HG02938 (cell line): ENCODE results near the gene ERC2.

ENCODE experiments used
- ATAC-seq: cut with Tn5 transposase; IDR thresholded peaks from one replicate; pipeline ENCODE4 v1.9.1; 2021; ENCODE audit warnings: mild to moderate bottlenecking, moderate library complexity; ENCODE audit not compliant: unreplicated experiment

The ERC2 gene

GRCh38 chr3:56130036-56130435 lies 338.2 kb downstream of the ERC2 start:
- ATAC-seq = no peak

- ATAC-seq = no peak
Observed at GRCh38 chr3:56126632-56127031, 341.6 kb downstream of the ERC2 start.

DNA sequence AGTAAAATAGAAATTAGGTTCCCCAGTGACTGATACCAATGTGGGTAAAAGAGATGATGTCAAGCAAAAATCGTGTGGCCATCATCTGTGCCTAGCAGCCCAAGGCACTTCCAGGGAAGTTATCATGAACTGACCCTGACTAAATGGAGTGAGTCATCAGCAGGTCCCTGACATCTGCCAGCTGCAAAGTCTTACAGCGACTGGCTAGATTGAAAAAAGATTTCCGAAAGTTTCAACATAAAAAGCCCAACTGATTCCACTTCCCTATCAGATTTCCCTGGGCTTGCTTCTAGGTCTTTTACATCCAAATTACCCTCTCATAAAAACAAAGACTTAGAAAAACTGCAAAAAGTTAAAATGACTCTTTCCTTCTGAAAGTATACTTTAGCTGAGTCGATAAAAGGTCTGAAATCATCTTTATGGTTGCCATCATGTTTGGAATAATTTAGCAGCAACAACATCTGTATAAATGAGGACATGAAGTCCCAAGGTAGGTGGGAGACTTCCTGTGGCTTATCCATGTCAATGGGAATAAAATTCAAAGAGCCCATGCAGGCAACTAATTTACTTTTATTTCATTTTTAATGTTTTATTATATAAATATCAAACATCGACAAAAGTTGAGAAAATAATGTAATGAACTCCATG lies 342.8 kb downstream of the ERC2 start:
- no peak for ATAC-seq

DNA sequence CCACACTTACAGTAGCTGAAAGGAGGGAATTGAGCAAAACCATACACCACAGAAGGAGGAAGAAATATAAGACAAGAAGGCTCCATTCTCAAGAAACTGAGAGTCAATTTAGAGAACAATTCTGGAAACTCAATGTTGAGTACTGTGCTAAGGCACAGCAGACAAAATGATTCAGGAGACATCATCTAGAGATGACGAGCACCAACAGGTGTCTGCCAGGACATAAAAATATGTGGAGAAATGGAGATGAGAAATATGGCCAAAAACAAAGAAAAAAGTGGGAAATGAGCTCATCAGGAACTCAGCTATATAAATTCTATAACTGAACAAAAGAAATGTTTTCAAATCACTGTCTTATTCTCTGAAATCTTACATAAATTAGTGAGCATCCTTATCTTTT lies 343.7 kb downstream of the ERC2 start:
- no peak for ATAC-seq

GRCh38 chr3:56123487-56123886 lies 344.8 kb downstream of the ERC2 start:
- no peak for ATAC-seq

DNA sequence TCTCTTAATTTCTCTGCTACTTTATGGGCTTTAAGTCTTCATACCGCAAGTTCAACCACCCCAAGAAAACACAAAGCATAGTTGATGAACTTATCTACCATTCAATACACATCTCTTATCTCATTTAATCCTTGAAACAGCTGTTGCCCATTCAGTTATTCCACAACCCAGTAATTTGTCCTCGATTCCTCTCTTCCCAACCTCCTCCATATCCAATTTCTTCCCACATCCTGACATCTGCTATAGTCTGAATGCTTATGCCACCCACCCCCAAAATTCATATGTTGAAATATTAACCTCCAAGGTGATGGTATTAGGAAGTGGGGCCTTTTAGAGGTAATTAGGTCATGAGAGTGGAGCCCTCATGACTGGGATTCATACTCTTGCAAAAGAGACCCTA lies 345.4 kb downstream of the ERC2 start:
- ATAC-seq = no peak

- ATAC-seq = no peak
Observed at GRCh38 chr3:56121716-56122115, 346.6 kb downstream of the ERC2 start.

- no peak for ATAC-seq
Observed at GRCh38 chr3:56119575-56120349, 348.5 kb downstream of the ERC2 start.

DNA sequence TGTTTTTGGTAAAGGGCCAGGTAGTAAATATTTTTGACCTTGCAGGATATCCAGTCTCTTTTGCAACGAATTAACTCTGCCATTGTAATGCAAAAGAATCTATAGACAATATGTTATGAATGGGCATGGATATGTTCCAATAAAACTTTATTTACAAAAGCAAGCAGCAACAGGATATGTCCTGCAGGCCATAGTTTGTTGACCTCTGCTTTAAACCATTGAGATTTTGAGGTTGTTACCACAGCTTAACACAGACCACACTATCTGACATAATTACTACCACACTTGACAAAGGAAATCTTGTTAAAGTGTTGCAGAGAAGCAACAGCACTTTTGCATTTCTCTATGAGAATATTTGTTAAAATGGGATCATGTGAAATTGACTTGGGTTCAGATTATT lies 349.3 kb downstream of the ERC2 start:
- no peak for ATAC-seq

GRCh38 chr3:56115698-56116097 lies 352.6 kb downstream of the ERC2 start:
- ATAC-seq = no peak

GRCh38 chr3:56115199-56115598 lies 353.1 kb downstream of the ERC2 start:
- no peak for ATAC-seq

GRCh38 chr3:56113908-56114307 lies 354.4 kb downstream of the ERC2 start:
- ATAC-seq = no peak

GRCh38 chr3:56113231-56113630 lies 355.0 kb downstream of the ERC2 start:
- no peak for ATAC-seq

DNA sequence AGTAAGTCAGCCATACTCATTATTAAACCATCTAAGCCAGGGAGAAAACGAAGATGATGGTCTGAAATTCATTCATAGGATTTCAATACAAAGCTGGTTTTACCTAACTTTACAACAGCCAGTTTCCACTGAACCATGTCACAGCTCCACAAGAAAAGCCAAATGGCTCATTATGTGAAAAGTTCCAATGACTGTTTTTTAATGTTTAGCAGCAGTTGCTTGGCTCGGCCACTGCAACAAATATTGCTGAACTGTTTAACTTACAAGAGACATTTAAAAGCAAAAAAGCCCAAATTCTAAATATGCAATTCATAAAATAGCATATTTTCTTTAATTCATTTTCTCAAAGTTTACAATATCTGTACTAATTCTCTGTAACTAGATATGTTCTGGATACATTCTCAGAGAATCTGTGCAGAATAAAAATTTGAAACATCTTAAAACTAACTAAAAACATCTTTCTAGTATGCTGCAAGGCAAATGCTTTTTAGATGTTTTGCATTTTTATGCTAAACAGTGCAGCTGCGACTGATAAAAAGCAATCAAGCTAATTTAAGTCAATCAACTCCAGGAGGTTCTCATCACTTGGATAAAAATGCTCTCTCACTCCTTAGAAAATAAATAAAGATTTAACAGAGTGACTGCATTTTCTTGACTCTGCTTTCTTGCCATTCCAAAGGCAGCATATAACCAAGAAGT lies 356.5 kb downstream of the ERC2 start:
- ATAC-seq = no peak

DNA sequence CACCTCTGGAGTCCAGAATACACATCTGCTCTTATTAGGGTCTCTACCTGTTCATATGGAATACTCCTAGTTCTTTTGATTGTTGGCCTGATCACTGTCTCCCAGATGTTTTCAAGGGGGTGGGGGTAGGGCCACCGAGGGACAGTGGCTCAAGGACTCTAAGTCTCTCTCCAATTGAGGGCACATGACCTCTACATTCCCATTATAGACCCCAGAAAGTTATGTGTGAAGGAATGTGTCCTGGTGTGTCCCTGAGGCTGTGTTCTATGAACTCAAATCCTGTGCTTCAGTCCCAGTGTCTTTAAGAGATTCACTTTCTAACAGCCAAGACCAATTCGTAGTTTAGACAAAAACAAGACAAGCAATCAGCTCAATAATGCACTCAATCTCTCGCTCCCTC lies 357.4 kb downstream of the ERC2 start:
- ATAC-seq = no peak

DNA sequence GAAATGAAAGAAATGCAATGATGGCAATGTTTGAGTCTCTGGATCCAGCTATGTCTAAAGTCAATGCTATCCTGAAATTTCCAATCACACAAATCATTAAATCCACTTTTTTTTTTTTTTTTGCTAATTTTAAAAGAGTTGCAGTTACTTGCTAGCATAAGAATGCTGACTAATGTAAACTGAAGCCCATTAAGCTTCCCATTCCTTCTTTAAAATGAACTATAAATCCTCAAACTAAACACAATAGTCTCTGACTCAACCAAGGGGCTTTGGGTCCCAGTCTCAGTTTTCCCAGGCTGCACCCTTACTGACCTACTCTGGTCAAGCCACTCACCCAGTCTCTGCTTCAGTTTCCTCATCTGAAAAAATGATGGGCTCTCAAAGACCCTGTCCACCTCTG lies 361.1 kb downstream of the ERC2 start:
- no peak for ATAC-seq

DNA sequence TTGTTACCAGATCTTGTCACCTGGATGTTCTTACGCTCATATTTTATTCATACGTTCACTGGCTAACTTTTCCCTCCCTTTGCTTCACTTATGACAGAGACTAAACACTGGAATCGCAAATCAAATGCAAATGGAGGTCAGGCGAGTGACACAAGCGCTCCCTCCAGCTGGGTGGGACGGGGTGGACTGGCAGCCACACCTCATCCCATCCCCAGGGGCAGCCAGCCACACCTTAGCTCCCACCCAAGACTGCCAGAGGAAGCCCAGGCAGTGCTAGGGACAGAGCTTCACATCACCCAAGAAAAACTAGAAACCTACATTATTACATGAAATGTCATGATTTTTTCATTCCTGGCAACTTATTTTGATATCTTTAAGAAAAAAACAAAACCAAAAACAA lies 366.2 kb downstream of the ERC2 start:
- ATAC-seq = no peak

DNA sequence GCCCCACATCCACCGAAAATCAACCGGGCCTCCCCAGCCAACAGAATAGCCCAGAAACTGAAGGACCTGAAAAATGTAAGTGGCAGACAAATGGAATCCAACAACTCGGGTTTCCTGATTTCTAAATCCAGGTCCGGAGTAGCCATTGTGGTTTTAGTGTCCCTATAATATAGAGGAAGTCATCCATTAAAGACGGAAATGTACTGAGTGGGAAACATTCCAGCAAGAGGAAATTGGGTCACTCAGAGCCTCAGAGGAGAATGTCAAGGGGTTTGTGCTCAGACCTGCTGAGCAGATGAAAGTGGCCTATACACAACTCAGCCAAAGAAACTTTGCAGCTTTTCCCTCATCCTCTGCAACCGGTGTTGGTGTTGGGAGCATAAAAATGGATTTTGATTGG lies 366.7 kb downstream of the ERC2 start:
- no peak for ATAC-seq

GRCh38 chr3:56096999-56097398 lies 371.3 kb downstream of the ERC2 start:
- no peak for ATAC-seq

DNA sequence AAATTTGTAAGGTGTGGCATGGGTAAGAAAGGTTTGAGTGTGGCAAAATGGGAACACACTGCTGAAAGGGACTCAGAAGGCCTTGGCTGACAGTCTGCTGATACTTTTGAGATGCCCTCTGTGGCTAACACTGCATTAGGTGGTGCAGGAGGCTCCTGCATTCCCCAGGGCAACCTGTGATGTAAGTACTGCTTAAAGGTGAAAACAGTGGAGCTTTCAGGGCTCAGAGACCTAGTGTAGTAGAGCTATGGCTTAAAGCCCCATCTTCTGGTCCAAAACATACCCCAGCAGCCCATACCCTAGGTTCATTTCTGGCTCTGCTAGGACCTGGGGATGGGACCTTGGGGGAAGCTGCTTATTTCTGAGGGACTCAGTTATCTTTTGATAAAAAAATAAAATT lies 374.1 kb downstream of the ERC2 start:
- no peak for ATAC-seq

DNA sequence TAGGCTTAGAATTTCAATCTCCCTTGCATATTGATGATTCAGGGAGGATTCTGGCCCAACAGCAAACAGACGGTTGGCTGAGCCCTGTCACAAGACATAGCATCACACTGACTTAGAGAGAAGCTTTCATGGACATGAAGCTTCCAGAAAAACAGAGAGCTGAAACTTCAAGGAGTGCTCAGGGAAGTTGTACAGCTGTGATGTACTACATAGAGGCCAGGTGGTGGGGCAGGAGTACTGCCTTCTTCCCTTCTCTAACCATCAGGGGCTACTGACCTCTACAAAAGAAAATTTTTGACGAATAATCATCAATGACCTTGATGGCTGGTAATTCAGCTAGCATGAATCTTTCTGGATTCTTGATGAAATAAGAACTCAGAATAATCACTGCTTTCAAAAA lies 378.5 kb downstream of the ERC2 start:
- ATAC-seq = no peak

DNA sequence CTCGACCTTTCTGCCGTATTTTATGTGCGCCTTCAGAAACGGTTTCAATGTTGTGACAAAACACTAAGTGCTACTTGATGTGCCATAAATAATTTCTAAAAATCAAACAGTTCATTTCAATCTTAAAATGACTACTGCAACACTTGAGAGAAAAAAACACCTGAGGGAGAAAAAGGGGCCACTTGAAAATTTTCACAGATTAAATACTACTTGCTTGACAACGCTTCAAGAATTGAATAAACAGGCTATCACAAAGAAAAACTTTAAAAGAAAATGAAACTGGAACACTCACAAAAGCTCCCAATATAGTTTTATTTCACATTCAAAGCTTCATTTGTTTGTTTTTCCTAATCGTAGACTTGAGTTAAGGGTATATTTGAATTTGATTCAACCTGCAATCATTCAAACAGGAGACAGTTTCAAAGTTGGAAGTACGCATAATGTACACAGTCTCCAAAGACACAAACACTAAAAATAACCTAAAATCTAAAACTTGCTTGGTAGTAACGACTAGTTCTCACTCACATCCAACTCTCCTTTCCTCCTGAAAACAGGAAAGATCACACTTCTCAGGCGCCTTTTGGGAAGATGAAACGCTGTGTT lies 380.7 kb downstream of the ERC2 start:
- ATAC-seq = no peak
